EL (cell line): ENCODE measurements around the gene PLA2G4C.

Experiments used
- DNase-seq: peaks from one replicate; pipeline ENCODE4 v3.0.0-alpha.2; 2016

The PLA2G4C gene

GRCh38 chr19:48051335-48052033, 59.1 kb downstream of the PLA2G4C start:
- no peak for DNase-seq

GRCh38 chr19:48044561-48044960, 66.1 kb downstream of the PLA2G4C start:
- peak; percentile 26 for DNase-seq

GRCh38 chr19:48043675-48044258, 66.8 kb downstream of the PLA2G4C start, which contains the start of gene CABP5:
CABP5 (minus strand) TSS chr19:48044079; CDS start chr19:48043922, 157 bp downstream.
- DNase-seq, result no peak

GRCh38 chr19:48041877-48042580, 68.6 kb downstream of the PLA2G4C start:
- DNase-seq, result no peak

GRCh38 chr19:48036765-48037164, 73.9 kb downstream of the PLA2G4C start:
- DNase-seq, result no peak

GRCh38 chr19:48033604-48034003, 77.0 kb downstream of the PLA2G4C start:
- DNase-seq, result no peak

- DNase-seq, result no peak
Observed at GRCh38 chr19:48030073-48030472, 80.5 kb downstream of the PLA2G4C start.

- no peak for DNase-seq
Observed at GRCh38 chr19:48029431-48029830, 81.2 kb downstream of the PLA2G4C start.

- DNase-seq, result no peak
Observed at GRCh38 chr19:48025480-48025879, 85.1 kb downstream of the PLA2G4C start.

GRCh38 chr19:48023518-48023917, 87.1 kb downstream of the PLA2G4C start:
- no peak for DNase-seq

- no peak for DNase-seq
Observed at GRCh38 chr19:48023011-48023410, 87.6 kb downstream of the PLA2G4C start.

- no peak for DNase-seq
Observed at GRCh38 chr19:48020686-48021085, 89.9 kb downstream of the PLA2G4C start.

- no peak for DNase-seq
Observed at GRCh38 chr19:48010932-48011758, 99.5 kb downstream of the PLA2G4C start.

- DNase-seq, result no peak
Observed at GRCh38 chr19:48006762-48007161, 103.9 kb downstream of the PLA2G4C start.

- no peak for DNase-seq
Observed at GRCh38 chr19:48004236-48004635, 106.4 kb downstream of the PLA2G4C start.

- no peak for DNase-seq
Observed at GRCh38 chr19:48000846-48001245, 109.8 kb downstream of the PLA2G4C start.

GRCh38 chr19:47998800-47999199, 111.8 kb downstream of the PLA2G4C start:
- no peak for DNase-seq
